H9 (cell line): Measurements from ENCODE around the gene KRT39. TPM values are rescaled to one million over a fixed set of nuclear protein-coding genes. Genes with fewer than 3 reads are reported as not detected.
A peak's percentile ranks its signal among the peaks of the same experiment; 100 is the strongest.

ENCODE experiments used
- DNase-seq: peaks from one replicate; pipeline ENCODE4 v3.0.0-alpha.2; 2017
- H2AFZ ChIP-seq: one replicate; pipeline ENCODE4 v1.6.1; 2013; ENCODE audit warnings: mild to moderate bottlenecking, low read length, control low read depth, moderate library complexity
- H2AK5ac ChIP-seq: 2 replicates; pipeline ENCODE4 v1.6.1; 2013; ENCODE audit warnings: low read length, control low read depth, mixed read lengths; ENCODE audit not compliant: insufficient read length
- H2BK120ac ChIP-seq: one replicate; pipeline ENCODE4 v1.6.1; 2013; ENCODE audit warnings: low read depth, mild to moderate bottlenecking, low read length, control low read depth, inconsistent platforms; ENCODE audit not compliant: poor library complexity, severe bottlenecking
- H2BK12ac ChIP-seq: 2 replicates; pipeline ENCODE4 v1.6.1; 2013; ENCODE audit warnings: low read length, control low read depth, mixed read lengths, low read depth; ENCODE audit not compliant: insufficient read length
- H2BK15ac ChIP-seq: 2 replicates; pipeline ENCODE4 v1.6.1; 2013; ENCODE audit warnings: low read depth, low read length, control low read depth
- H2BK20ac ChIP-seq: one replicate; pipeline ENCODE4 v1.6.1; 2013; ENCODE audit warnings: low read depth, mild to moderate bottlenecking, low read length, control low read depth, inconsistent platforms; ENCODE audit not compliant: poor library complexity, severe bottlenecking
- H2BK5ac ChIP-seq: 2 replicates; pipeline ENCODE4 v1.6.1; 2013; ENCODE audit warnings: low read length, control low read depth, mixed read lengths; ENCODE audit not compliant: insufficient read length
- H3K14ac ChIP-seq: 2 replicates; pipeline ENCODE4 v1.6.1; 2013; ENCODE audit warnings: low read length, control low read depth; ENCODE audit not compliant: insufficient read depth
- H3K18ac ChIP-seq: 2 replicates; pipeline ENCODE4 v1.6.1; 2013; ENCODE audit warnings: low read depth, mild to moderate bottlenecking, mixed read lengths, low read length, control low read depth; ENCODE audit not compliant: insufficient read length
- H3K23ac ChIP-seq: 2 replicates; pipeline ENCODE4 v1.6.1; 2013; ENCODE audit warnings: low read length, control low read depth, mixed read lengths, low read depth; ENCODE audit not compliant: insufficient read length
- H3K23me2 ChIP-seq: 2 replicates; pipeline ENCODE4 v1.6.1; 2013; ENCODE audit warnings: low read depth, mild to moderate bottlenecking, mixed read lengths, low read length, control low read depth; ENCODE audit not compliant: insufficient read length, poor library complexity, severe bottlenecking
- H3K27ac ChIP-seq: 2 replicates; pipeline ENCODE4 v1.5.1; 2013; ENCODE audit warnings: low read length, control low read depth, mixed read lengths, low read depth; ENCODE audit not compliant: insufficient read length
- H3K27me3 ChIP-seq: 2 replicates; pipeline ENCODE4 v1.6.1; 2013; ENCODE audit warnings: low read length, control low read depth, inconsistent platforms; ENCODE audit not compliant: insufficient read depth
- H3K4ac ChIP-seq: 2 replicates; pipeline ENCODE4 v1.6.1; 2013; ENCODE audit warnings: low read depth, mild to moderate bottlenecking, control low read depth, inconsistent platforms, low read length, moderate library complexity
- H3K4me1 ChIP-seq: 2 replicates; pipeline ENCODE4 v1.6.1; 2013; ENCODE audit warnings: low read length, control low read depth, inconsistent platforms; ENCODE audit not compliant: insufficient read depth
- H3K4me2 ChIP-seq: 2 replicates; pipeline ENCODE4 v1.6.1; 2013; ENCODE audit warnings: low read length, control low read depth, mixed read lengths; ENCODE audit not compliant: insufficient read length, insufficient read depth
- H3K56ac ChIP-seq: 2 replicates; pipeline ENCODE4 v1.6.1; 2013; ENCODE audit warnings: low read depth, mild to moderate bottlenecking, mixed read lengths, low read length, control low read depth; ENCODE audit not compliant: insufficient read length
- H3K79me1 ChIP-seq: 2 replicates; pipeline ENCODE4 v1.6.1; 2013; ENCODE audit warnings: low read depth, mild to moderate bottlenecking, moderate library complexity, low read length, control low read depth, inconsistent platforms; ENCODE audit not compliant: insufficient read depth, poor library complexity, severe bottlenecking
- H3K79me2 ChIP-seq: 2 replicates; pipeline ENCODE4 v1.6.1; 2013; ENCODE audit warnings: low read length, control low read depth, inconsistent platforms; ENCODE audit not compliant: insufficient read depth
- H3K9ac ChIP-seq: 2 replicates; pipeline ENCODE4 v1.6.1; 2013; ENCODE audit warnings: low read length, control low read depth, mixed read lengths; ENCODE audit not compliant: insufficient read length; ENCODE audit errors: extremely low read depth
- H3K9me3 ChIP-seq: one replicate; pipeline ENCODE4 v1.6.1; 2013; ENCODE audit warnings: low read depth, low read length, inconsistent platforms; ENCODE audit not compliant: control insufficient read depth
- H3T11ph ChIP-seq: one replicate; pipeline ENCODE4 v1.6.1; 2013; ENCODE audit warnings: mild to moderate bottlenecking, low read length, control low read depth, inconsistent platforms
- H4K20me1 ChIP-seq: one replicate; pipeline ENCODE4 v1.6.1; 2013; ENCODE audit not compliant: control insufficient read depth, insufficient read length, insufficient read depth
- H4K5ac ChIP-seq: 2 replicates; pipeline ENCODE4 v1.6.1; 2013; ENCODE audit warnings: low read depth, mild to moderate bottlenecking, mixed read lengths, low read length, control low read depth; ENCODE audit not compliant: insufficient read length
- H4K8ac ChIP-seq: replicated peaks from 2 replicates; pipeline ENCODE4 v1.6.1; 2013; ENCODE audit warnings: low read length, control low read depth, mixed read lengths, low read depth; ENCODE audit not compliant: insufficient read length
- H4K91ac ChIP-seq: 2 replicates; pipeline ENCODE4 v1.6.1; 2013; ENCODE audit warnings: low read depth, mild to moderate bottlenecking, moderate library complexity, mixed read lengths, low read length, control low read depth; ENCODE audit not compliant: insufficient read length
- H3K27ac Mint-ChIP-seq, 3 experiments: 2 replicates in 2 of 3; 3 replicates in 1 of 3; pipeline ENCODE4 v1.8.0; 2020 to 2021; ENCODE audit warnings: mixed read lengths in 3 of 3, mild to moderate bottlenecking in 1 of 3, moderate library complexity in 1 of 3
- H3K27me3 Mint-ChIP-seq: 2 replicates; pipeline ENCODE4 v1.8.0; 2021; ENCODE audit warnings: low read depth, mild to moderate bottlenecking, moderate library complexity, mixed read lengths
- H3K36me3 Mint-ChIP-seq, 3 experiments: 2 replicates in 2 of 3; 3 replicates in 1 of 3; pipeline ENCODE4 v1.8.0; 2020 to 2021; ENCODE audit warnings: low read depth in 3 of 3, mixed read lengths in 3 of 3; ENCODE audit not compliant: insufficient read depth in 1 of 3
- H3K4me1 Mint-ChIP-seq, 2 experiments: 2 replicates each; pipeline ENCODE4 v1.8.0; 2020; ENCODE audit warnings: mixed read lengths in 2 of 2
- H3K4me3 Mint-ChIP-seq, 2 experiments: 2 replicates in 1 of 2; 3 replicates in 1 of 2; pipeline ENCODE4 v1.8.0; 2020 to 2021; ENCODE audit warnings: mild to moderate bottlenecking in 2 of 2, mixed read lengths in 2 of 2, moderate library complexity in 1 of 2
- H3K9me3 Mint-ChIP-seq, 2 experiments: 2 replicates in 1 of 2; 3 replicates in 1 of 2; pipeline ENCODE4 v1.8.0; 2020; ENCODE audit warnings: mild to moderate bottlenecking in 2 of 2, mixed read lengths in 2 of 2, moderate library complexity in 1 of 2
- CTCF ChIP-seq: fragments of 200-600 bp; sonication (generic); conservative IDR thresholded peaks from 3 replicates; pipeline ENCODE4 v1.8.0; 2021; ENCODE audit warnings: antibody characterized with exemption, mild to moderate bottlenecking
- WGBS: extraction: QIAGEN DNeasy Blood & Tissue Kit; methylation state at CpG from one replicate; pipeline ENCODE4 v1.1.7; 2013; ENCODE audit warnings: missing lambda C conversion rate, low lambda C conversion rate, mixed read lengths; ENCODE audit not compliant: insufficient read length; ENCODE audit errors: extremely low coverage; 5-methylcytosine and 5-hydroxymethylcytosine counted together
- total RNA-seq: library from RNA; stranded (reverse); gene quantifications from 2 replicates; pipeline ENCODE4 v1.2.1, GENCODE V29; 2021

The KRT39 gene
- total RNA-seq, 1 experiment from 2014 or later, result not detected

- H3K27me3 ChIP-seq, result no peaks in the 10 kb centered on the region
- no peak overlapping the region for H2BK5ac ChIP-seq
- no peak overlapping the region for H3K4me2 ChIP-seq
- H3K79me2 ChIP-seq, result no peaks in the 10 kb centered on the region
- Mint-ChIP-seq H3K27ac (no peak overlapping the region), H3K27me3 (no peaks in the 10 kb centered on the region), H3K4me1 (no peaks in the 10 kb centered on the region), H3K4me3 (no peak overlapping the region), H3K9me3 (no peaks in the 10 kb centered on the region), H3K36me3 (no peaks in the 10 kb centered on the region)
- no peak overlapping the region for H3K18ac ChIP-seq
- H3K4me1 ChIP-seq, result no peaks in the 10 kb centered on the region
- no peak overlapping the region for H2BK12ac ChIP-seq
- H2BK120ac ChIP-seq, result no peak overlapping the region
- H3K9ac ChIP-seq, result no peak overlapping the region
- H3K4ac ChIP-seq, result no peak overlapping the region
- no peak for TF ChIP-seq CTCF
- H3K23ac ChIP-seq, result peak overlapping the region; percentile 31
- H4K20me1 ChIP-seq, result no peaks in the 10 kb centered on the region
- H3T11ph ChIP-seq, result no peak overlapping the region
- H4K91ac ChIP-seq, result no peak overlapping the region
- no peak for DNase-seq
- H2AK5ac ChIP-seq, result no peak overlapping the region
- no peaks in the 10 kb centered on the region for H3K79me1 ChIP-seq
- H3K9me3 ChIP-seq, result no peaks in the 10 kb centered on the region
- H2AFZ ChIP-seq, result no peak overlapping the region
- no peak overlapping the region for H3K56ac ChIP-seq
- H3K14ac ChIP-seq, result no peak overlapping the region
- H4K8ac ChIP-seq, result no peak overlapping the region
- H3K23me2 ChIP-seq, result no peaks in the 10 kb centered on the region
- WGBS, result no CpG with 5 or more reads among the region's 1 CpG
- no peak overlapping the region for H2BK15ac ChIP-seq
- no peak overlapping the region for H2BK20ac ChIP-seq
- no peak overlapping the region for H4K5ac ChIP-seq
- H3K27ac ChIP-seq, result no peak overlapping the region
Observed at GRCh38 chr17:40916366-40916765, 50.4 kb downstream of the KRT39 start.
